ENCODE measurements around the gene PIK3C3. TPM values are rescaled to one million over a fixed set of nuclear protein-coding genes. Genes with fewer than 3 reads are reported as not detected.

Gene PIK3C3
- total and polyA plus RNA-seq, 9 of the 15 experiments (the other 6 are each of a cell fraction or from before 2014, with no cell fraction given): 27.0 to 101 (median 42.9) TPM

- TF ChIP-seq IRF1 (CRISPR knock-in tag; IDR thresholded peaks at IDR 0.05; ENCODE audit: borderline replicate concordance): no peak
Observed at GRCh38 chr18:41982942-41983660, 28.1 kb downstream of the PIK3C3 start (continued).

- no peak overlapping the region for H3K4me3 ChIP-seq
- in situ Hi-C loops (cut with MboI) (no loop called here), intact Hi-C loops (cut with micrococcal nuclease) (no loop called here)
- no peak overlapping the region for H3K9ac ChIP-seq (ENCODE audit: insufficient read depth in 1 of 2, low read depth in 2 of 2, low read length in 2 of 2)
- H3K9me3 ChIP-seq (replicated peaks; ENCODE audit: control insufficient read depth, insufficient read depth, low read depth, low read length): no peaks in the 10 kb centered on the region
- H4K20me1 ChIP-seq (replicated peaks; ENCODE audit: control insufficient read depth, insufficient read depth, low read length): no peaks in the 10 kb centered on the region
- 81% methylated on average over 2 of the region's 2 CpGs for WGBS (ENCODE audit: insufficient coverage, low coverage, missing lambda C conversion rate)
- H2AFZ ChIP-seq (ENCODE audit: low read depth, low read length): no peak overlapping the region
- no peak for ATAC-seq
- no TSS peak for BruUV-seq (replicated peaks)
- POLR2A ChIA-PET: interaction anchor here (1.1 to 2.1 kb wide), 5 partner anchors 8 to 18 kb away, joined by 3 to 7 read pairs (median 5); no protein-coding TSS in a partner anchor
- H3K36me3 ChIP-seq (ENCODE audit: control insufficient read depth, insufficient read depth, low read length): peaks cover 34% of the 10 kb centered on the region; the same call in 2 of the 3 replicates
- H3K4me2 ChIP-seq (ENCODE audit: insufficient read depth, low read length): no peak overlapping the region
- H3K27ac ChIP-seq (ENCODE audit: extremely low read depth, low read depth, low read length): no peak overlapping the region
- CTCF ChIA-PET (ENCODE audit: low intra/inter-chr PET ratio): no interaction called here
- H3K27me3 ChIP-seq (ENCODE audit: control insufficient read depth in 2 of 2, insufficient read depth in 2 of 2, low read length in 2 of 2): no peaks in the 10 kb centered on the region
- no peak for DNase-seq (ENCODE audit: extremely low read depth in 1 of 4, low spot score in 3 of 4)
- no peaks in the 10 kb centered on the region for H3K4me1 ChIP-seq (replicated peaks in 1 of 2; ENCODE audit: control insufficient read depth in 2 of 2, insufficient read depth in 2 of 2, low read length in 2 of 2)
- H3K9me1 ChIP-seq (ENCODE audit: control insufficient read depth, insufficient read depth, low read length): no peaks in the 10 kb centered on the region
- no peak for FAIRE-seq
- H3K79me2 ChIP-seq (ENCODE audit: control insufficient read depth, insufficient read depth, low read length): no peaks in the 10 kb centered on the region
- TF ChIP-seq ZNF583 (CRISPR knock-in tag; IDR thresholded peaks at IDR 0.05) (no peak), DEAF1 (CRISPR knock-in tag; IDR thresholded peaks at IDR 0.05) (no peak), IRF2 (CRISPR knock-in tag; IDR thresholded peaks at IDR 0.05) (no peak), FOXJ3 (CRISPR knock-in tag; IDR thresholded peaks at IDR 0.05) (no peak), CHD1 (IDR thresholded peaks at IDR 0.05; ENCODE audit: low read length) (no peak), UBTF (IDR thresholded peaks at IDR 0.05; ENCODE audit: borderline replicate concordance in 1 of 2, low read depth in 2 of 2, low read length in 2 of 2) (no peak), ZNF395 (CRISPR knock-in tag; IDR thresholded peaks at IDR 0.05) (no peak), TGIF2 (CRISPR knock-in tag; IDR thresholded peaks at IDR 0.05) (no peak), POLR3A (IDR thresholded peaks at IDR 0.05; ENCODE audit: borderline replicate concordance, extremely low read depth, insufficient read depth, insufficient read length) (no peak)
Observed at GRCh38 chr18:41985914-41986313, 30.9 kb downstream of the PIK3C3 start.
